ENCODE measurements around the gene CDH6.

DNA sequence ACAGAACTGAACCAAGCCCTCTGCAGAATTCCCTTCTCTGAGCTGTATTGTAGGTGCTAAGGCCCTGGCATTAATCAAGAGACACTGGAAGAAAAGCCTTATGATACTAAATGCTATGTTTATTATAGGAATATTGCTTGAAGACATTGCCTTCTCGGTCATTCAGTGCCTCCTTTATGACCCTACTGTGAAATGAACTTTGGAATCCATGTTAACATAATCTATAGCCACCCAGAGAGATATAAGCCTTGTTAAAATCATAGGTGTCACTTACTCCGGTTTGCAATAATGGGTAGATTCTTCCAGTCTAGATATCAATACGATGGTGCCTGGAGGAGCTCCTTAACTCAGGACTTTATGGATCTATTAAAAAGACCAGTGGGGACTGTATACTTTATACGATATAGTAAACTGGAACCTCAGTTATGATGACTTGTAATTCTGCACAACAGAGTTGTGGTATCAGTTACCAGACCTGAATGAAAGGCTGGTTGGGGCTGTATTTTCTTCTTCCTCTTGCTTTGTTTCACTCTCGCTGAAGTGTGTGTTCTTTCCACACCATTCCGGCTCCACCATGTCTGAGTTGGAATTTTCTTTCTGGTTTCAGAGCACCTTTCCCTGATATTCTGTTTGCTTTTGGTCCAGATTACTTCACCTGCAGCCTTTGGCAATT is 183.9 kb downstream of the CDH6 start:
- TF ChIP-seq SUZ12 (IDR thresholded peaks at IDR 0.05; ENCODE audit: extremely low read depth, insufficient read depth, insufficient read length), result no peak
- no peak for TF ChIP-seq ZNF274 (IDR thresholded peaks at IDR 0.05; ENCODE audit: low read depth, low read length)
- TF ChIP-seq YY1 (IDR thresholded peaks at IDR 0.05; ENCODE audit: insufficient read depth, insufficient read length), result no peak

All from NT2/D1 (cell line).